ENCODE results near the gene PCBP3.
"Not testable (repeated sequence)": the region's sequence is repeated elsewhere in the genome, so short reads cannot be mapped to it uniquely, and the experiment has no call there.

GRCh38 chr21:45604681-45605080 is 38.8 kb upstream of the PCBP3 start:
- TF ChIP-seq CTCF, POLR2A (IDR thresholded peaks at IDR 0.05): not testable (repeated sequence)
